Hematopoietic multipotent progenitor cell treated with erythropoietin and hydrocortisone succinate and interleukin-3 and kit ligand, for 17 days (in vitro differentiated cells): ENCODE measurements around the gene DSCAML1.
A peak's percentile ranks its signal among the peaks of the same experiment; 100 is the strongest.

ENCODE experiments used
- DNase-seq: peaks from one replicate; pipeline ENCODE4 v3.0.0-alpha.2; 2015; ENCODE audit warnings: low spot score

Gene DSCAML1

DNA sequence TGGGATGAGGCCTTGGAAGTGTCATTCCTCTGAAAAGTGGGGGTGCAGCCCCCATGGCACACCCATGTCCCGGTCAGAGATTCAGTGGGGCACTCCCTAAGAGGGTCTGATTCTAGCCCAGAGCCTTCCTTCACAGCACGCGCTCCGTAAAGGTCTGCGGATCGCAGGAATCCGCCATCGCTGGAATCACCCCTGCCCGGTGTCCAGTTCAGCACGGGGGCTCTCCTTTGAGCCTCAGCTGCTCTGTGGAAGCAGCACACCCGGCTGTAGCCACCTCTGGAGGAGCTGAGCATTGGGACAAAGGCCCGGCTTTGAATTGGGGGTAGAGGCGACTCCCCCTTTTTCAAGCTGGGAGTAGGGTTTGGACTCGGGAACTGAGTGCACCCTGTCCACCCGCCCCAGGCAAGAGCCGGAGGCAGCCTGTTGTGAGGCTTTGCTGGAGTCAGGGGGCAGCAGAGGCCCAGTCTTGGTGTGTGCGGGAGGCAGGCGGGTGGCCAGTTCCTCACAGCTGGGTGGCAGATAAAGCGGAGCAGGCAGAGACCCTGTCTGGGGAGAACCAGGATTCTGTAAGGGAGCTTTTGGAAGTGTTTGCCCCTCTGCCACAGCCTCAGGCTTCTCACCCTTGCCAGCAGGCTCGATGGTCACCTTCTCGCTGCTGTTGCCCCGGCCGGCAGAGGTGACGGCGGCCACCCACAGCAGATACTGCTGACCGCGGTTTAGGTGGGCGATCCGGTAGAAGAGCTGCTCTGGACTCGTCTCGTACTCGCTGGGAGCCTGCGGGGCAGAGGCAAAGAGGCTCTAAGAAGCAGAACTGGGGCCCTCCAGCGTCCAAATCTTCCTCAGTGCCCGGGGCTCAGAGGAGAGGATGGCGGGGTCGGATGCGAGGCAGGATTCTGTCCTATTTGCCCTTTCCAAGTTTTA, 353.5 kb downstream of the DSCAML1 start:
- no peak for DNase-seq

- no peak for DNase-seq
Observed at GRCh38 chr11:117442869-117443239, 354.2 kb downstream of the DSCAML1 start.

DNA sequence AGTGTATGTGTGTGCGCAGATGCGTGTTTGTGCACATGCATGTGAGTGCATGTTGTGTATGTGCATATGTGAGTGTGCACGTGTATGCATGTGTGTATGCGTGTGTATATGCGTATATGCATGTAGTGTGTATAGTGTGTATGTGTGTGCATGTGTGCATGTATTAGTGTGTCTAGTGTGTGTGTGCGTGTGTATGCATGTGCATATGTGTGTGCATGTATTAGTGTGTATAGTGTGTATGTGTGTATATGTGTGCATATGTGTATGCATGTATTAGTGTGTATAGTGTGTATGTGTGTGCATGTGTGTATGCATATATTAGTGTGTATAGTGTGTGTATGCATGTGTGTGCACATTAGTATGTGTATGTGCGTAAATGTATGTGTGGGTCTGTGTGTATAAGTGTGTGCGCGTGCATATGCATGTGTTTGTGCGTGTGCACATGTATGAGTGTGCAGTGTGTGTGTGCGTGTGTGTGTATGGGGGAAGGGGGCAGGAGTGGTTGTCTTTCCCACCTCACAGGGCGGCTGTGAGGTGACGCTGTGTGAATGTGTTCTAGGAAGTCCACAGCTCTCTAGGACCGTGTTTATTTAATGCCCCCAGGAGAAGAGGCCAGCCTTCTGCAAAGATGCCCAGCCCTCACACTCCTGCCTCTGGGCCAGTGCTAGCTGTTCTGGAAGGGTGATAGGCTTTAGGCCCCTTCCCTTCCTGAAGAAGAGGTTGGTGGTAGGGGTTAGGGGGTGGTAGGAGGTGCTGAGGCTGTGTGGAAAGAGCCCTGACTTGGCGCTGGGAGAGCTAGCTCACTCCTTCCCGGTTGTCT, 354.8 kb downstream of the DSCAML1 start:
- DNase-seq, result no peak

- DNase-seq, result no peak
Observed at GRCh38 chr11:117441146-117441975, 355.7 kb downstream of the DSCAML1 start.

DNA sequence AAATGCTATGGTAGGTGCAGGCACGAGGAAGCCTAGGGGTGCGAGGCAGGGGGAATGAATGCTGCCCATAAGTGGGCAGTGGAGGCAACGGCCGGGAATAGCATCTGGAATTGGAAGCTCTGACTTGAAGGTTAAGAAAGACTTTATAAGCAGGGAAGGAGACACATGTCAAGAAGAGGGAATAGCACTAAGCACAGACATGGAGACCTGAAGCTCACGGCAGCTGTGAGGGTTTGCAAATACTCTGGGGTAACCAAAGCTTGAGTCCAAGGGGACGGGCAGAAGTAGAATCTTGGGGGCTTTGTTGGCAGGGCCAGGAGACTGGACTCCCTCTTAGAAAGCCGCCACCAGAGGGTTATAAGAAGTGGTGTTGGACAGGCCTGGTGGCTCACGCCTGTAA, 356.8 kb downstream of the DSCAML1 start:
- no peak for DNase-seq

GRCh38 chr11:117439256-117439655, 357.8 kb downstream of the DSCAML1 start:
- DNase-seq, result no peak

GRCh38 chr11:117438371-117439000, 358.5 kb downstream of the DSCAML1 start:
- no peak for DNase-seq

DNA sequence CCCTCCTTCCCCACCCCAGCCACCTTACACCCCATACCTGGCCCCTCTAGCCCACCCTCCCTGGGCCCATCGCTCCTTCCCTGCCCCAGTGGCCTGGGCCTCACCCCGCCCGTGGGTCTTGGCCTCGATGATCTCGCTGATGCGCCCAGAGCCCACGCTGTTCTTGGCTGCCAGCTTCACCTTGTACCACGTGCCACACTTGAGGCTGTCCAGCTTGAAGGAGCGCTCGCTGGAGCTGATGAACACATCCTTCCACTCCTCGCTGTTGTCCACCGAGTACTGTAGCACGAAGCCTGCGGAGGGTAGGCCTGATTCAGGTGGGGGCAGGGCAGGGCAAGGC, 359.3 kb downstream of the DSCAML1 start:
- DNase-seq, result no peak

DNA sequence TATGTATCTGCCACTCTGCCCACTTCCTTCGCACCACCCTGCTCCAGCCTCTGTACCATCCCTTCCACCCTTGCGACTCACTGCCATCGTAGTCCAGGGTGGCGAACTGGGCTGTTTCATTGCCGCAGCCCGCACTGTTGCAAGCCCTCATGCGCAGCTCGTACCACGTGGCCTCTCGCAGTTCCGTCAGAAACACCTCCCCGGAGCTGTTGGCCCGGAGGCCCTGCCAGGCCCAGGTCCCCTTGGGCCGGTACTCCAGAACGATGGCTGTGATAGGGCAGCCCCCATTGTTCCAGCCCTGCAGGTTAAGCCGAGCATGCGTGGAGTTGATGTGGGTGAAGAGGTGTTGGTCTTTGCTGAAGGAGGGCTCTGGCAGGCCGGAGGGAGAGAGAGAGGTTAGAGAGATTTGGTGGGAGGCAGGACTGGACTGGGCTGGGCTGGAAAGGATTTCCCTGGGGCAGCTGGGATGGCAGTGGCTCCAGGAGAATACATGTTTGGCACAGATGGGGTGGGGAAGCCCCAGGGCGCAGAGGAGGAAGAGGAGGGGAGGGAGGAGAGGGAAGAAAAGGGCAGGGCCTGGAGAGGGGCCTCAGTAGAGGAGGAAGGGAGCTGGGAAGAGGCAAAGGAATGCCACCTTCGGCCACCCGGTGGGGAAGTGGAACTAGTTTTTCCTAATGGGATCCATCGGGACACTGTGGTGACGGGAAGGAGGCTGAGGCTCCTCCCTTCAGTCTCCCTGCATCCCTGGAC, 359.8 kb downstream of the DSCAML1 start:
- no peak for DNase-seq

DNA sequence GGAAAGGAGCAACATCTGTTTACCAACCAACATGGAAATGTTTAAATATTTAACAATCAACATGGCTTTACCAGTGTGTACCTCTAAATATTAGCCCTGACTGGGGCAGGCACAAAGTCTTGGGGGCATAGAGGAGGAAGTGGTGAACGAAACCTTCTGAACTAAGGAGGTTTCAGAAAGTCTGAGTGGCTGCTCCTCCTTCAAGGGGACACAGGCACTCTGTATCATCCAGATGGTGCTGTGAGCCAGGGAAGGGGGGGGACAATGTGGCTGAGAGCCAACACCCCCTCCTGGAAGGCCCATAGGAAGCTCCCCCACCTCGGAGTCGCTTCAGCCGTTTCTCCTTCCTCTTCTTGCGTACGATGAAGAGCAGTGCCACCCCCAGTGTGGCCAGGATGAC, 361.7 kb downstream of the DSCAML1 start:
- no peak for DNase-seq

DNA sequence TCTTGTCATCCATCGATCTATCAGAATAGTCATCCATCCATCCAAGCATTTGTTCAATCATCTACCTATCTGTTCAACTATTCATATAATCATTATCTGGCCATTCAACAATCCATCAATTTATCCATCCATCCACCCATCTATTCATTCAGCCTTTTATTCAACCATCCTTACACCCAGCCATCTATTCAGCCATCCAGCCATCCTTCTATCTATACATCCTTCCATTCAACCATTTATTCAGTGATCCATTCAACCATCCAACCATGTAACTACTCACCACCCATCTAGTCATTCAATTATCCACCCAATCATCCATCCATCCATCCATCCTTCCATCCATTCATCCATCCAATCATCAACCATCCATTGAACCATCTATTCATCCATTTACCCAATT, 362.5 kb downstream of the DSCAML1 start:
- no peak for DNase-seq

DNA sequence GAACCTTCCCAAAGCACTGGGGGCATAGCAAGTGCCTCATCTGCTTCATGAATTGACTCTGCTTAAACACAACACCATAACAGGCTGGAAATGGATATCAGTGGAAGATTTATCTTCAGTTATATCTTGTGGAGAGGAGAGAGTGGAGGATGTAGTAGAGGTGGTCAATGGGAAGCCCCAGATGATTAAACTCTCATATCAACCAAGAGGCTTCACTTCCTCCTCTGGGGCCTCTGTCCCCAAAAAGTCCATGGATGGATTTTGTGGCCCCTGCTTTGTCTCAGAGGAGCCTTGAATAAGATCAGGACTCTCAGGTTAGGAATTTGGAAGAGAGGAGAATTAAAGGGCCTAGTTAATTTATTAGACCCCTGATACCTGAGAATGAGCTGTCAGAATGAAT, 363.3 kb downstream of the DSCAML1 start:
- no peak for DNase-seq

- no peak for DNase-seq
Observed at GRCh38 chr11:117431436-117431835, 365.6 kb downstream of the DSCAML1 start.

DNA sequence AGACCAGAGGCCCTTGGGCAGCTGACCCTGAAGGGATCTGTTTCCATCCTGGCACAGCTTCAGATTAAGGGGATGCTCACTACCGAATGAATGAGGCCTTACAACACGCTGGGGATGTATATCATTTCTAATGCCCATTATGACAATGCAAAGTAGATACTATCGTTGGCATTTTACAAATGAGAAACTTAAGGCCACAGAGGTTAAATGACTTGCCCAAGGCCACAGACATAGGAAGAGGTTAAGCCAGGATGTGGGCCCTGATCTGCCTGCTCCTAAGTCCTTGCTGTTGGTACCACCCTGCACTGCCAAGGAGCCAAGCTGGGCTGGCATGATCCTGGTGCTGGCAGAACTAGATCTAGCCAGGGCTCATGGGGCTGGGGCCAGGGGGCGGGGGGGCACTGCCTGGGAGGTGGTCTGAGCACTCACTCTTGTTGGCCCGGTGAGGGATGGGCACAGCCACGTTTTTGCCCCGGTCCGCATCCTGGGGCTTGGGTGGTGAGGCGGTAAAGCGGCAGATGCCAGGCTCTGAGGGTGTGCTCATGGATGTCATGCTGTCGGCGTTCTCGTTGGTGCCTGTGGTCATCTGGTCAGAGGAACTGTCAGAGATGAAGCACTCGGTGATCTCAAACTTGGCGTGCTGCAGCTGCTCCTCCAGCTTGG, 366.6 kb downstream of the DSCAML1 start:
- DNase-seq, result no peak

GRCh38 chr11:117428856-117429229, 368.2 kb downstream of the DSCAML1 start:
- no peak for DNase-seq

- no peak for DNase-seq
Observed at GRCh38 chr11:117428186-117428855, 368.7 kb downstream of the DSCAML1 start.

- no peak for DNase-seq
Observed at GRCh38 chr11:117427356-117427874, 369.6 kb downstream of the DSCAML1 start.

- DNase-seq, result no peak
Observed at GRCh38 chr11:117426941-117427340, 370.1 kb downstream of the DSCAML1 start.

- peak; percentile 58 for DNase-seq
Observed at GRCh38 chr11:117426297-117426685, 370.7 kb downstream of the DSCAML1 start.
